HepG2 (cell line): ENCODE data around the gene EXO1. TPM values are rescaled to one million over a fixed set of nuclear protein-coding genes. Genes with fewer than 3 reads are reported as not detected.

Experiments used
- ZBTB40 ChIP-seq, 2 experiments: fragments of 450-650 bp in 1 of 2; sonication (generic) in 1 of 2; formaldehyde crosslinking in 1 of 2; IDR thresholded peaks; 2 replicates each; pipeline versions ENCODE4 v1.6.1 to v1.8.0; 2016 to 2022; ENCODE audit warnings: antibody characterized with exemption in 1 of 2, mild to moderate bottlenecking in 1 of 2, missing genetic modification reagents in 1 of 2
- ZNF318 ChIP-seq: sonication (generic); formaldehyde crosslinking; IDR thresholded peaks from 2 replicates; pipeline ENCODE4 v1.4.0; 2020; ENCODE audit warnings: mild to moderate bottlenecking, missing genetic modification reagents
- ZNF761 ChIP-seq: sonication (generic); formaldehyde crosslinking; conservative IDR thresholded peaks from 2 replicates; pipeline ENCODE4 v1.4.0; 2020; ENCODE audit warnings: mild to moderate bottlenecking, missing genetic modification reagents
- polyA plus RNA-seq, 8 experiments: library from polyadenylated mRNA; depleted of rRNA in 3 of 8; stranded (reverse) in 7 of 8; unstranded in 1 of 8; fragments of >200 nt; fragmentation: Illumina TruSeq in 4 of 8; extraction: Trizol in 4 of 8; gene quantifications; 2 replicates each; pipeline versions ENCODE4 v1.2.1 to v1.2.3, GENCODE V29; 2011 to 2016; ENCODE audit warnings: low read depth in 4 of 8, missing spikeins in 1 of 8, mixed read lengths in 1 of 8; ENCODE audit not compliant: insufficient read depth in 1 of 8
- total RNA-seq, 5 experiments: library from RNA; depleted of rRNA; stranded (reverse); fragments of >200 nt; fragmentation: Illumina TruSeq; extraction: Trizol; gene quantifications; 2 replicates each; pipeline ENCODE4 v1.2.3, GENCODE V29; 2016; ENCODE audit warnings: low read depth in 1 of 5
- TF ChIP-seq, protein P1 (sequence below): sonication (generic); formaldehyde crosslinking; conservative IDR thresholded peaks from 2 replicates; pipeline ENCODE4 v1.8.1; 2023; ENCODE audit warnings: missing genetic modification reagents

The EXO1 gene
- total and polyA plus RNA-seq, 2 of the 13 experiments (the other 11 are each of a cell fraction or from before 2014, with no cell fraction given) = 3.2 to 26.1 TPM

DNA sequence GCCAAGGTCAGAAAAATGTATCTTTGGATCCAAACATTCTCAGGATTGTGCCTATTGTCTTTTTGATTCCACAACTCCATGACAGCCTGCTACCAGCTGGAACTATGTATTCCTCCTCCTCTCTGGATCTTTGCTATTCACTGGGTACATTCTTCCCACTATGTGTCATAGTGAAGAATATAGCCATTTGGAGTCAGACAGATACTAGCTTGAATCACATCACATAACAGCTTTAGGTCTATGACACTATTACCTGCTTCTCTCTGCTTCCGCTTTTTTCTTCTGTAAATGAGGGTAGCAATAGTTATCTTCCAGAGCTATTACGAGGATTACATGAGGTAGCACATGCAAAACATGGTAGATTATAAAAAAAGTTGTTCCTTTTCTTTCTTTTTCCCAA, 5.4 kb upstream of the EXO1 start (continued):
- TF ChIP-seq ZNF318 (no peak), ZBTB40 (IDR thresholded peaks at IDR 0.05) (no peak), ZBTB40 (CRISPR knock-in tag; IDR thresholded peaks at IDR 0.05) (no peak), ZNF761 (CRISPR knock-in tag) (no peak)
- TF ChIP-seq, protein P1, sequence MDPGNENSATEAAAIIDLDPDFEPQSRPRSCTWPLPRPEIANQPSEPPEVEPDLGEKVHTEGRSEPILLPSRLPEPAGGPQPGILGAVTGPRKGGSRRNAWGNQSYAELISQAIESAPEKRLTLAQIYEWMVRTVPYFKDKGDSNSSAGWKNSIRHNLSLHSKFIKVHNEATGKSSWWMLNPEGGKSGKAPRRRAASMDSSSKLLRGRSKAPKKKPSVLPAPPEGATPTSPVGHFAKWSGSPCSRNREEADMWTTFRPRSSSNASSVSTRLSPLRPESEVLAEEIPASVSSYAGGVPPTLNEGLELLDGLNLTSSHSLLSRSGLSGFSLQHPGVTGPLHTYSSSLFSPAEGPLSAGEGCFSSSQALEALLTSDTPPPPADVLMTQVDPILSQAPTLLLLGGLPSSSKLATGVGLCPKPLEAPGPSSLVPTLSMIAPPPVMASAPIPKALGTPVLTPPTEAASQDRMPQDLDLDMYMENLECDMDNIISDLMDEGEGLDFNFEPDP = no peak
